OCI-LY3 (cell line): ENCODE data around the gene ADARB1.

ENCODE experiments used
- H2AFZ ChIP-seq: fragments of 200-600, 300-600 bp; shearing (Covaris generic); 2 replicates; pipeline ENCODE4 v1.6.0; 2014; ENCODE audit warnings: antibody characterized with exemption, low read depth, low read length
- H3K27ac ChIP-seq: fragments of 200-600, 300-600 bp; sonication (generic); 2 replicates; pipeline ENCODE4 v1.5.1; 2014; ENCODE audit warnings: mild to moderate bottlenecking, low read length, moderate library complexity, mixed read lengths
- H3K27me3 ChIP-seq: fragments of 200-600, 300-600 bp; sonication (generic); 2 replicates; pipeline ENCODE4 v1.6.1; 2014; ENCODE audit warnings: low read depth, low read length, mixed read lengths
- H3K36me3 ChIP-seq: fragments of 200-600, 300-600 bp; sonication (generic); replicated peaks from 2 replicates; pipeline ENCODE3; 2014; ENCODE audit warnings: low read depth, low read length, mixed read lengths
- H3K4me1 ChIP-seq: fragments of 300-600, 200-600 bp; sonication (generic); 2 replicates; pipeline ENCODE4 v1.6.1; 2014; ENCODE audit warnings: low read length, mixed read lengths
- H3K4me2 ChIP-seq: fragments of 200-600, 300-600 bp; sonication (generic); 2 replicates; pipeline ENCODE4 v1.6.1; 2014; ENCODE audit warnings: low read length, mixed read lengths
- H3K4me3 ChIP-seq: fragments of 300-600, 200-600 bp; sonication (generic); 2 replicates; pipeline ENCODE4 v1.5.1; 2014; ENCODE audit warnings: antibody characterized with exemption, mild to moderate bottlenecking, low read length, moderate library complexity
- H3K79me2 ChIP-seq: fragments of 300-600, 200-600 bp; shearing (Covaris generic); 2 replicates; pipeline ENCODE4 v1.6.1; 2014; ENCODE audit warnings: mild to moderate bottlenecking, low read length, mixed read lengths
- H3K9ac ChIP-seq: fragments of 300-600, 200-600 bp; shearing (Covaris generic); 2 replicates; pipeline ENCODE4 v1.6.0; 2014; ENCODE audit warnings: mild to moderate bottlenecking, low read length, moderate library complexity
- H3K9me3 ChIP-seq: fragments of 200-600, 300-600 bp; shearing (Covaris generic); 2 replicates; pipeline ENCODE4 v1.6.1; 2014; ENCODE audit warnings: low read length, mixed read lengths; ENCODE audit not compliant: insufficient read depth
- H4K20me1 ChIP-seq: fragments of 200-600, 300-600 bp; sonication (generic); 2 replicates; pipeline ENCODE4 v1.6.1; 2016; ENCODE audit warnings: low read length, mixed read lengths; ENCODE audit not compliant: insufficient read depth
- EZH2phosphoT487 ChIP-seq: fragments of 200-600 bp; shearing (Covaris generic); IDR thresholded peaks from 2 replicates; pipeline ENCODE4 v1.6.1; 2018; ENCODE audit warnings: antibody characterized with exemption, mixed run types, low read depth
- TF ChIP-seq, protein P1 (sequence below): fragments of 200-600, 300-600 bp; sonication (generic); IDR thresholded peaks from 2 replicates; pipeline ENCODE4 v1.5.1; 2014; ENCODE audit warnings: antibody characterized with exemption, low read length, low read depth

ADARB1 gene

DNA sequence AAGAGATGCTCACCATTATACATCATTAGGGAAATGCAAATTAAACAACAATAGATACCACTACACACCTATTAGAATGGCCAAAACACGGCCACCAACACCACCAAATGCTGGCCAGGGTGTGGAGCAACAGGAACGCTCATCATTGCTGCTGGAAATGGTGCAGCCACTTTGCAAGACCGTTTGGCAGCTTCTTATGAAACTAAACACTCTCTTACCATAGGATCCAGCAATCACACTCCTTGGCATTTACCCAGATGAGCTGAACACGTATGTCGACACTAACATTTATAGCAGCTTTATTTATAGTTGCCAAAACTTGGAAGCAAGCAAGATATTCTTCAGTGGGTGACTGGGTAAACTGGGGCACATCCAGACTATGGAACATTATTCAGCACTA, 28.9 kb upstream of the ADARB1 start:
- peaks cover 10% of the 10 kb centered on the region; the same call in 1 of the 2 replicates for H3K27me3 ChIP-seq
- H3K4me2 ChIP-seq: no peak overlapping the region
- no peak for TF ChIP-seq EZH2phosphoT487
- TF ChIP-seq, protein P1, sequence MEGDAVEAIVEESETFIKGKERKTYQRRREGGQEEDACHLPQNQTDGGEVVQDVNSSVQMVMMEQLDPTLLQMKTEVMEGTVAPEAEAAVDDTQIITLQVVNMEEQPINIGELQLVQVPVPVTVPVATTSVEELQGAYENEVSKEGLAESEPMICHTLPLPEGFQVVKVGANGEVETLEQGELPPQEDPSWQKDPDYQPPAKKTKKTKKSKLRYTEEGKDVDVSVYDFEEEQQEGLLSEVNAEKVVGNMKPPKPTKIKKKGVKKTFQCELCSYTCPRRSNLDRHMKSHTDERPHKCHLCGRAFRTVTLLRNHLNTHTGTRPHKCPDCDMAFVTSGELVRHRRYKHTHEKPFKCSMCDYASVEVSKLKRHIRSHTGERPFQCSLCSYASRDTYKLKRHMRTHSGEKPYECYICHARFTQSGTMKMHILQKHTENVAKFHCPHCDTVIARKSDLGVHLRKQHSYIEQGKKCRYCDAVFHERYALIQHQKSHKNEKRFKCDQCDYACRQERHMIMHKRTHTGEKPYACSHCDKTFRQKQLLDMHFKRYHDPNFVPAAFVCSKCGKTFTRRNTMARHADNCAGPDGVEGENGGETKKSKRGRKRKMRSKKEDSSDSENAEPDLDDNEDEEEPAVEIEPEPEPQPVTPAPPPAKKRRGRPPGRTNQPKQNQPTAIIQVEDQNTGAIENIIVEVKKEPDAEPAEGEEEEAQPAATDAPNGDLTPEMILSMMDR: no peak
- H2AFZ ChIP-seq: no peak overlapping the region
- no peak overlapping the region for H3K4me3 ChIP-seq
- no peaks in the 10 kb centered on the region for H3K9me3 ChIP-seq
- H3K4me1 ChIP-seq: no peaks in the 10 kb centered on the region; the same call in 1 of the 2 replicates
- H3K36me3 ChIP-seq: no peaks in the 10 kb centered on the region
- H4K20me1 ChIP-seq: no peaks in the 10 kb centered on the region
- no peaks in the 10 kb centered on the region for H3K79me2 ChIP-seq
- H3K9ac ChIP-seq: no peak overlapping the region
- no peak overlapping the region for H3K27ac ChIP-seq

DNA sequence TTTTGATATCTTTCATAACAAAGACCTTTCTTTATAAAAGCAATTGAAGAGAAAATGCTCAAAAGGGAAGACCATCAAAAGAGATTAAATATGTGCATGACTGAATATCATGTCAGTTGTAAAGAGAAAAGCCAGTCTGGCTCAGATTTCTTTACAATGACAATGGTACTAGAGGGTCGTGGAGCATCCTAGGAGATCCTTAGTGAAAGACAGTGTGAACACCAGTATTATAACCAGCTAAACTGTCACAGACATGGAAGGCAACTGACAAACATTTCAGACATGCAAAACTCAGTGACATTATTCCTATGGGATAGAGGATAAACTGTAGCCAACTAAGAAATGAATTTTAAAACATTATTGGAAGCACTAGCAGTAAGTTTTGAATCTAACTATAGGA, 27.1 kb upstream of the ADARB1 start:
- no peak overlapping the region for H2AFZ ChIP-seq
- no peaks in the 10 kb centered on the region; the same call in 1 of the 2 replicates for H3K4me1 ChIP-seq
- no peak overlapping the region for H3K27ac ChIP-seq
- H3K9me3 ChIP-seq: no peaks in the 10 kb centered on the region
- no peaks in the 10 kb centered on the region for H3K79me2 ChIP-seq
- H4K20me1 ChIP-seq: no peaks in the 10 kb centered on the region
- no peak overlapping the region for H3K4me2 ChIP-seq
- no peak overlapping the region for H3K9ac ChIP-seq
- H3K4me3 ChIP-seq: no peak overlapping the region
- H3K36me3 ChIP-seq: no peaks in the 10 kb centered on the region
- H3K27me3 ChIP-seq: peaks cover 10% of the 10 kb centered on the region; the same call in 1 of the 2 replicates
- TF ChIP-seq, protein P1: no peak
- no peak for TF ChIP-seq EZH2phosphoT487

DNA sequence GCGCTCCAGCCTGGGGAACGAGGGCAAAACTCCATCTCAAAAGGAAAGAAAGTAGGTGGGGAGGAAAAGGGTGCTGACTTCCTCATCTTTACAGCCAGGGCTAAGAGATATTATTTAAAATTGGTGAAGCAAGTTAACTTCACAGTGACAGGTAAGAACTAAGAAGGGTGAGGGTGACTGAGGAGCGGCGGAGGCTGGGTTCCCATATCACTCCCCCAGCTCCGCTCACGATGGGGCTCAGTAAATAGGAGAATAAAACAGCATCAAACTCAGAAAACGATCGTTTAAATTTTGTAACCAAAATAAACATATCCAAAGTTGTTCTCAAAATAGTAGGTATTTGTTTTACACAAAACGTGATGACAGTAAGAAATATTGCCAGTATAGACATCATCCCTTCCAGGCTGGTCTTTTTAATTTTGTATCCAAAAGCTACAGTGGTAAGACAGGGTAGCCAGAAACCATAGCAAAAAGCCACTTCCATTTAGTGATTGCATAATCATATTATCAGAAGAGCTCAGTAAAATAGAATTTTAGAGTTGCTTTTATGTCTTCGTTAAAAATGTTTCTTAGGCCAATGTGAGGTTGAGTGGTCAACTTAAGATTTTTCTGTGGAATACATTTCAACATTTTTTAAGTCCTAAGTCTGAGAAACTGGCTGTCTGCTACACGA, 26.2 kb upstream of the ADARB1 start:
- Histone ChIP-seq H3K4me1 (no peaks in the 10 kb centered on the region; the same call in 1 of the 2 replicates), H3K27me3 (peaks cover 10% of the 10 kb centered on the region; the same call in 1 of the 2 replicates), H4K20me1 (no peaks in the 10 kb centered on the region), H3K36me3 (no peaks in the 10 kb centered on the region), H3K79me2 (no peaks in the 10 kb centered on the region), H3K9ac (no peak overlapping the region), H3K27ac (no peak overlapping the region), H3K4me2 (no peak overlapping the region), H3K9me3 (no peaks in the 10 kb centered on the region), H2AFZ (no peak overlapping the region), H3K4me3 (no peak overlapping the region)
- no peak for TF ChIP-seq EZH2phosphoT487
- TF ChIP-seq, protein P1: no peak

DNA sequence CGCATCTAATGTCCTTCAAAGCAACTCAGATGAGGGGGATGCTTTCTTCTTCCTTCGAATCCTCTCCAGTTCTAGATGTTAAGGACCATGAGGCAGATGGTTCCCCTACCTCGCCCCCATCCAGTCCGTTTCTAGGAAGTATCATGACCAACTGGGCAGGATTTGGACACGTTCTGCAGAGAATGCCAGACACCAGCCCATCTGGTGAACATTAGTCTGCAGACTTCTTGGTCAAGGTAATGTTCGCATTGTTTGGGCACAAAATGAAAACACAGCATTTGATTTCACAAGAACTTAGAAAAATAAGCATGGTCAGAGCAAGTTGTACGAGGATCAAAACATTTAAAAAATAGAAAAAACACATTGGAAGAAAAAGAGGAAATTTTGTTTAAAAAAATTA, 25.4 kb upstream of the ADARB1 start:
- Histone ChIP-seq H3K9me3 (no peaks in the 10 kb centered on the region), H3K36me3 (no peaks in the 10 kb centered on the region), H3K27me3 (peaks cover 10% of the 10 kb centered on the region; the same call in 1 of the 2 replicates), H2AFZ (no peak overlapping the region), H3K79me2 (no peaks in the 10 kb centered on the region), H3K4me1 (no peaks in the 10 kb centered on the region; the same call in 1 of the 2 replicates), H3K4me2 (no peak overlapping the region), H3K9ac (no peak overlapping the region), H3K27ac (no peak overlapping the region), H4K20me1 (no peaks in the 10 kb centered on the region), H3K4me3 (no peak overlapping the region)
- TF ChIP-seq EZH2phosphoT487: no peak
- TF ChIP-seq, protein P1: no peak
